Kidney epithelial cell (primary cell): ENCODE data around the gene PSMB8. TPM values are rescaled to one million over a fixed set of nuclear protein-coding genes. Genes with fewer than 3 reads are reported as not detected.
A peak's percentile ranks its signal among the peaks of the same experiment; 100 is the strongest.

ENCODE experiments used
- DNase-seq: peaks from one replicate; pipeline ENCODE4 v3.0.0-alpha.2; 2010; ENCODE audit warnings: low read depth
- H3K27me3 ChIP-seq: 2 replicates; pipeline ENCODE4 v1.6.0; 2011; ENCODE audit warnings: low read length; ENCODE audit not compliant: control insufficient read depth, insufficient read depth
- H3K36me3 ChIP-seq: 2 replicates; pipeline ENCODE4 v1.5.1; 2011; ENCODE audit warnings: low read length; ENCODE audit not compliant: control insufficient read depth, insufficient read depth
- H3K4me3 ChIP-seq: 2 replicates; pipeline ENCODE4 v1.5.1; 2011; ENCODE audit warnings: low read depth, mild to moderate bottlenecking, control low read depth, low read length
- CTCF ChIP-seq: IDR thresholded peaks from 2 replicates; pipeline ENCODE4 v1.5.1; 2011; ENCODE audit warnings: mild to moderate bottlenecking, moderate library complexity, low read length, control low read depth, inconsistent platforms; ENCODE audit not compliant: insufficient read depth, poor library complexity, severe bottlenecking
- total RNA-seq: library from RNA; depleted of rRNA; stranded (reverse); fragments of >200 nt; gene quantifications from 2 replicates; pipeline ENCODE4 v1.2.3, GENCODE V29; 2015

PSMB8 gene
- total RNA-seq, 1 donor from 2014 or later: 84.1 TPM

GRCh38 chr6:32838114-32838958 lies 5.5 kb downstream of the PSMB8 start, which contains the start of gene TAP2:
TAP2 (minus strand) TSS chr6:32838739; CDS start chr6:32838233, 506 bp downstream.
- no peaks in the 10 kb centered on the region for H3K36me3 ChIP-seq

GRCh38 chr6:32837651-32838113 lies 6.2 kb downstream of the PSMB8 start:
- peak overlapping the region; percentile 93 for H3K4me3 ChIP-seq
- H3K36me3 ChIP-seq: no peaks in the 10 kb centered on the region
- no peak for DNase-seq
- TF ChIP-seq CTCF: no peak
- no peaks in the 10 kb centered on the region for H3K27me3 ChIP-seq

More at GRCh38 chr6:32838114-32838958, 5.5 kb downstream of the PSMB8 start, which contains the start of gene TAP2:
- H3K4me3 ChIP-seq: peak within 1 kb of the TSS; percentile 93
- TF ChIP-seq CTCF: peak; percentile 99
- DNase-seq: no peak
- H3K27me3 ChIP-seq: no peaks in the 10 kb centered on the region

GRCh38 chr6:32836873-32837272 lies 7.0 kb downstream of the PSMB8 start:
- TF ChIP-seq CTCF: no peak
- Histone ChIP-seq H3K27me3 (no peaks in the 10 kb centered on the region), H3K36me3 (peaks cover 1% of the 10 kb centered on the region), H3K4me3 (no peak overlapping the region)
- DNase-seq: no peak

- TF ChIP-seq CTCF: no peak
- Histone ChIP-seq H3K4me3 (no peak overlapping the region), H3K36me3 (peaks cover 1% of the 10 kb centered on the region)
These were observed 8.5 kb downstream of the PSMB8 start for GRCh38 chr6:32835167-32835893.

GRCh38 chr6:32833664-32834063 lies 10.2 kb downstream of the PSMB8 start:
- DNase-seq: no peak

More at GRCh38 chr6:32835167-32835893, 8.5 kb downstream of the PSMB8 start:
- H3K27me3 ChIP-seq: no peaks in the 10 kb centered on the region
- DNase-seq: no peak

More at GRCh38 chr6:32833664-32834063, 10.2 kb downstream of the PSMB8 start:
- Histone ChIP-seq H3K4me3 (no peak overlapping the region), H3K27me3 (no peaks in the 10 kb centered on the region), H3K36me3 (peaks cover 1% of the 10 kb centered on the region)
- no peak for TF ChIP-seq CTCF
